ENCODE data around the gene FBXW11. TPM values are rescaled to one million over a fixed set of nuclear protein-coding genes. Genes with fewer than 3 reads are reported as not detected.

Gene FBXW11
- total RNA-seq, 1 experiment from 2014 or later = 72.9 TPM

- Histone ChIP-seq H3K9ac (ENCODE audit: low read length) (no peak overlapping the region), H3K4me1 (ENCODE audit: low read length) (peaks cover 3% of the 10 kb centered on the region), H3K4me2 (ENCODE audit: low read depth, low read length, poor library complexity, severe bottlenecking) (no peak overlapping the region), H3K79me2 (ENCODE audit: low read length) (peaks cover 95% of the 10 kb centered on the region), H3K36me3 (ENCODE audit: insufficient read depth, low read length) (peaks cover 6% of the 10 kb centered on the region), H3K27me3 (ENCODE audit: low read length) (no peaks in the 10 kb centered on the region), H3K9me3 (ENCODE audit: low read length) (no peaks in the 10 kb centered on the region), H4K20me1 (ENCODE audit: insufficient read depth, low read depth, low read length) (no peaks in the 10 kb centered on the region), H3K4me3 (ENCODE audit: low read length) (no peak overlapping the region), H2AFZ (ENCODE audit: low read length) (no peak overlapping the region), H3K27ac (ENCODE audit: low read length) (no peak overlapping the region), H3K9me2 (replicated peaks; ENCODE audit: insufficient read depth, low read length) (no peaks in the 10 kb centered on the region)
- DNase-seq = no peak
Measured at GRCh38 chr5:171989946-171990712, 16.3 kb downstream of the FBXW11 start.

GRCh38 chr5:171989276-171989675, 17.2 kb downstream of the FBXW11 start:
- no peak overlapping the region for H3K9ac ChIP-seq (ENCODE audit: low read length)
- no peak overlapping the region for H3K4me2 ChIP-seq (ENCODE audit: low read depth, low read length, poor library complexity, severe bottlenecking)
- no peak for DNase-seq
- H3K9me2 ChIP-seq (replicated peaks; ENCODE audit: insufficient read depth, low read length) = no peaks in the 10 kb centered on the region
- no peak overlapping the region for H2AFZ ChIP-seq (ENCODE audit: low read length)
- H3K79me2 ChIP-seq (ENCODE audit: low read length) = peaks cover 95% of the 10 kb centered on the region
- H3K4me1 ChIP-seq (ENCODE audit: low read length) = peaks cover 6% of the 10 kb centered on the region
- no peak overlapping the region for H3K4me3 ChIP-seq (ENCODE audit: low read length)
- no peaks in the 10 kb centered on the region for H3K9me3 ChIP-seq (ENCODE audit: low read length)
- H3K27me3 ChIP-seq (ENCODE audit: low read length) = no peaks in the 10 kb centered on the region
- peaks cover 6% of the 10 kb centered on the region for H3K36me3 ChIP-seq (ENCODE audit: insufficient read depth, low read length)
- no peak overlapping the region for H3K27ac ChIP-seq (ENCODE audit: low read length)
- no peaks in the 10 kb centered on the region for H4K20me1 ChIP-seq (ENCODE audit: insufficient read depth, low read depth, low read length)

- H3K36me3 ChIP-seq (ENCODE audit: insufficient read depth, low read length) = peaks cover 17% of the 10 kb centered on the region; the same call in 1 of the 2 replicates
- no peak overlapping the region for H3K9ac ChIP-seq (ENCODE audit: low read length)
- no peak overlapping the region for H3K4me2 ChIP-seq (ENCODE audit: low read depth, low read length, poor library complexity, severe bottlenecking)
- no peak for DNase-seq
- peaks cover 1% of the 10 kb centered on the region for H3K9me3 ChIP-seq (ENCODE audit: low read length)
- peaks cover 95% of the 10 kb centered on the region for H3K79me2 ChIP-seq (ENCODE audit: low read length)
- H2AFZ ChIP-seq (ENCODE audit: low read length) = no peak overlapping the region
- H3K27ac ChIP-seq (ENCODE audit: low read length) = no peak overlapping the region
- peaks cover 6% of the 10 kb centered on the region for H3K4me1 ChIP-seq (ENCODE audit: low read length)
- H3K9me2 ChIP-seq (replicated peaks; ENCODE audit: insufficient read depth, low read length) = no peaks in the 10 kb centered on the region
- no peaks in the 10 kb centered on the region for H4K20me1 ChIP-seq (ENCODE audit: insufficient read depth, low read depth, low read length)
- no peaks in the 10 kb centered on the region for H3K27me3 ChIP-seq (ENCODE audit: low read length)
- no peak overlapping the region for H3K4me3 ChIP-seq (ENCODE audit: low read length)
Measured at GRCh38 chr5:171986772-171987171, 19.7 kb downstream of the FBXW11 start.

- no peak overlapping the region for H3K9ac ChIP-seq (ENCODE audit: low read length)
- peaks cover 16% of the 10 kb centered on the region for H3K9me3 ChIP-seq (ENCODE audit: low read length)
- H3K4me3 ChIP-seq (ENCODE audit: low read length) = no peak overlapping the region
- H3K36me3 ChIP-seq (ENCODE audit: insufficient read depth, low read length) = peaks cover 24% of the 10 kb centered on the region
- no peak for DNase-seq
- no peak overlapping the region for H3K27ac ChIP-seq (ENCODE audit: low read length)
- no peaks in the 10 kb centered on the region for H4K20me1 ChIP-seq (ENCODE audit: insufficient read depth, low read depth, low read length)
- H3K4me1 ChIP-seq (ENCODE audit: low read length) = peaks cover 6% of the 10 kb centered on the region
- H3K27me3 ChIP-seq (ENCODE audit: low read length) = no peaks in the 10 kb centered on the region
- H3K9me2 ChIP-seq (replicated peaks; ENCODE audit: insufficient read depth, low read length) = no peaks in the 10 kb centered on the region
- H3K4me2 ChIP-seq (ENCODE audit: low read depth, low read length, poor library complexity, severe bottlenecking) = no peak overlapping the region
- H2AFZ ChIP-seq (ENCODE audit: low read length) = no peak overlapping the region
- H3K79me2 ChIP-seq (ENCODE audit: low read length) = peaks cover 95% of the 10 kb centered on the region
Measured at GRCh38 chr5:171984748-171985419, 21.6 kb downstream of the FBXW11 start.

GRCh38 chr5:171981847-171982246, 24.6 kb downstream of the FBXW11 start:
- Histone ChIP-seq H4K20me1 (ENCODE audit: insufficient read depth, low read depth, low read length) (no peaks in the 10 kb centered on the region), H3K36me3 (ENCODE audit: insufficient read depth, low read length) (peaks cover 33% of the 10 kb centered on the region), H3K9me3 (ENCODE audit: low read length) (peaks cover 25% of the 10 kb centered on the region), H3K27me3 (ENCODE audit: low read length) (no peaks in the 10 kb centered on the region), H3K9ac (ENCODE audit: low read length) (no peak overlapping the region), H3K4me2 (ENCODE audit: low read depth, low read length, poor library complexity, severe bottlenecking) (no peak overlapping the region), H2AFZ (ENCODE audit: low read length) (no peak overlapping the region), H3K4me3 (ENCODE audit: low read length) (no peak overlapping the region), H3K79me2 (ENCODE audit: low read length) (peaks cover 96% of the 10 kb centered on the region), H3K9me2 (replicated peaks; ENCODE audit: insufficient read depth, low read length) (no peaks in the 10 kb centered on the region), H3K4me1 (ENCODE audit: low read length) (peaks cover 18% of the 10 kb centered on the region), H3K27ac (ENCODE audit: low read length) (no peak overlapping the region)
- DNase-seq = no peak

- Histone ChIP-seq H3K9me3 (ENCODE audit: low read length) (peaks cover 25% of the 10 kb centered on the region), H3K4me3 (ENCODE audit: low read length) (no peak overlapping the region), H2AFZ (ENCODE audit: low read length) (no peak overlapping the region), H3K79me2 (ENCODE audit: low read length) (peaks cover 97% of the 10 kb centered on the region), H3K9ac (ENCODE audit: low read length) (no peak overlapping the region), H3K9me2 (replicated peaks; ENCODE audit: insufficient read depth, low read length) (no peaks in the 10 kb centered on the region), H3K36me3 (ENCODE audit: insufficient read depth, low read length) (peaks cover 33% of the 10 kb centered on the region), H3K27ac (ENCODE audit: low read length) (no peak overlapping the region), H3K4me2 (ENCODE audit: low read depth, low read length, poor library complexity, severe bottlenecking) (no peak overlapping the region), H4K20me1 (ENCODE audit: insufficient read depth, low read depth, low read length) (no peaks in the 10 kb centered on the region), H3K4me1 (ENCODE audit: low read length) (peaks cover 18% of the 10 kb centered on the region), H3K27me3 (ENCODE audit: low read length) (no peaks in the 10 kb centered on the region)
- no peak for DNase-seq
Measured at GRCh38 chr5:171980792-171981191, 25.6 kb downstream of the FBXW11 start.

- H2AFZ ChIP-seq (ENCODE audit: low read length) = no peak overlapping the region
- no peak overlapping the region for H3K4me3 ChIP-seq (ENCODE audit: low read length)
- H3K9me2 ChIP-seq (replicated peaks; ENCODE audit: insufficient read depth, low read length) = no peaks in the 10 kb centered on the region
- H4K20me1 ChIP-seq (ENCODE audit: insufficient read depth, low read depth, low read length) = no peaks in the 10 kb centered on the region
- no peak overlapping the region for H3K9ac ChIP-seq (ENCODE audit: low read length)
- H3K27me3 ChIP-seq (ENCODE audit: low read length) = no peaks in the 10 kb centered on the region
- DNase-seq = no peak
- H3K9me3 ChIP-seq (ENCODE audit: low read length) = peaks cover 25% of the 10 kb centered on the region
- H3K4me1 ChIP-seq (ENCODE audit: low read length) = peaks cover 12% of the 10 kb centered on the region
- H3K36me3 ChIP-seq (ENCODE audit: insufficient read depth, low read length) = peaks cover 33% of the 10 kb centered on the region
- H3K79me2 ChIP-seq (ENCODE audit: low read length) = peaks cover 97% of the 10 kb centered on the region
- H3K4me2 ChIP-seq (ENCODE audit: low read depth, low read length, poor library complexity, severe bottlenecking) = no peak overlapping the region
- H3K27ac ChIP-seq (ENCODE audit: low read length) = no peak overlapping the region
Measured at GRCh38 chr5:171979606-171980005, 26.8 kb downstream of the FBXW11 start.

- Histone ChIP-seq H3K4me1 (ENCODE audit: low read length) (peaks cover 12% of the 10 kb centered on the region), H4K20me1 (ENCODE audit: insufficient read depth, low read depth, low read length) (peaks cover under 1% of the 10 kb centered on the region; the same call in 1 of the 2 replicates), H3K9me3 (ENCODE audit: low read length) (peaks cover 25% of the 10 kb centered on the region), H3K4me2 (ENCODE audit: low read depth, low read length, poor library complexity, severe bottlenecking) (no peak overlapping the region), H3K9ac (ENCODE audit: low read length) (no peak overlapping the region), H2AFZ (ENCODE audit: low read length) (no peak overlapping the region), H3K27ac (ENCODE audit: low read length) (no peak overlapping the region), H3K27me3 (ENCODE audit: low read length) (no peaks in the 10 kb centered on the region), H3K36me3 (ENCODE audit: insufficient read depth, low read length) (peaks cover 32% of the 10 kb centered on the region), H3K9me2 (replicated peaks; ENCODE audit: insufficient read depth, low read length) (no peaks in the 10 kb centered on the region), H3K4me3 (ENCODE audit: low read length) (no peak overlapping the region), H3K79me2 (ENCODE audit: low read length) (peaks cover 96% of the 10 kb centered on the region)
- no peak for DNase-seq
Measured at GRCh38 chr5:171978519-171978918, 27.9 kb downstream of the FBXW11 start.

Measured in Karpas-422 (cell line).